Stomach (tissue), 9 donors: Measurements from ENCODE around the gene SMYD3. TPM values are rescaled to one million over a fixed set of nuclear protein-coding genes. Genes with fewer than 3 reads are reported as not detected.

Source experiments
- DNase-seq, 2 donors: peaks; one replicate each; pipeline versions ENCODE4 v3.0.0 to v3.0.0-alpha.2; 2013 to 2019
- H3K27ac ChIP-seq, 5 donors: fragments of 200-600 bp in 4 of 5; sonication (generic) in 4 of 5; one replicate each; pipeline ENCODE4 v1.5.1; 2013 to 2019; ENCODE audit warnings: mild to moderate bottlenecking in 1 of 5, moderate library complexity in 1 of 5
- H3K27me3 ChIP-seq, 3 donors: fragments of 200-600 bp; sonication (generic); one replicate each; pipeline ENCODE4 v1.5.1; 2017 to 2019; ENCODE audit warnings: mixed run types in 1 of 3
- H3K36me3 ChIP-seq, 4 donors: fragments of 200-600 bp; sonication (generic); 1 replicate in 3 of 4; 2 replicates in 1 of 4; pipeline ENCODE4 v1.5.1; 2016 to 2019
- H3K4me1 ChIP-seq, 4 donors: fragments of 200-600 bp; sonication (generic); one replicate each; pipeline ENCODE4 v1.5.1; 2016 to 2019
- H3K4me3 ChIP-seq, 4 donors: fragments of 200-600 bp; sonication (generic) in 3 of 4; one replicate each; pipeline ENCODE4 v1.5.1; 2016 to 2019; ENCODE audit warnings: mild to moderate bottlenecking in 1 of 4
- H3K9me3 ChIP-seq, 4 donors: fragments of 200-600 bp; sonication (generic); one replicate each; pipeline ENCODE4 v1.5.1; 2016 to 2019
- EP300 ChIP-seq: sonication (generic); formaldehyde crosslinking; IDR thresholded peaks from one replicate; pipeline ENCODE4 v1.6.1; 2017; ENCODE audit warnings: antibody characterized with exemption
- POLR2A ChIP-seq, 4 donors: fragments of 450-650 bp; IDR thresholded peaks; one replicate each; pipeline ENCODE4 v1.6.1; 2016; ENCODE audit warnings: antibody characterized with exemption in 4 of 4, control low read depth in 2 of 4, mild to moderate bottlenecking in 1 of 4, moderate library complexity in 1 of 4
- POLR2AphosphoS5 ChIP-seq, 3 donors: sonication (generic); formaldehyde crosslinking; IDR thresholded peaks; one replicate each; pipeline ENCODE4 v1.6.1; 2016; ENCODE audit warnings: antibody characterized with exemption in 3 of 3
- WGBS, 5 donors: extraction: QIAGEN DNeasy Blood & Tissue Kit in 3 of 5; methylation state at CpG; one replicate each; pipeline versions ENCODE4 v1.1.5 to v1.1.7; 2013 to 2018; 5-methylcytosine and 5-hydroxymethylcytosine counted together
- intact Hi-C: fragments of 100-400 bp; cut with DNase I; formaldehyde crosslinking; loops from one replicate; pipeline ENCODE4 v1.15.1; 2023; ENCODE audit warnings: low total_unique reads
- polyA plus RNA-seq, 3 donors: library from polyadenylated mRNA; stranded (reverse); fragments of 200-250 nt; gene quantifications; one replicate each; pipeline ENCODE4 v1.2.3, GENCODE V29; 2013
- total RNA-seq, 5 donors: library from RNA; depleted of rRNA; stranded (reverse); fragments of >200 nt; gene quantifications; one replicate each; pipeline versions ENCODE4 v1.1.0 to v1.2.3, GENCODE V29; 2014 to 2016
- TF ChIP-seq, protein P1 (sequence below), 7 experiments: fragments of 450-650 bp in 4 of 7; fragments of 200-600 bp in 3 of 7; sonication (generic) in 3 of 7; IDR thresholded peaks; one replicate each; pipeline ENCODE4 v1.5.1; 2016 to 2019; ENCODE audit warnings: antibody characterized with exemption in 7 of 7, control low read depth in 2 of 7, mild to moderate bottlenecking in 1 of 7
- donor health status: healthy with polysubstance abuse.
- donor health status: Bipolar disorder and iron deficiency.
- donor health status: healthy.

The SMYD3 gene
- total and polyA plus RNA-seq, 8 donors, result 6.4 to 196 (median 27.8) TPM

DNA sequence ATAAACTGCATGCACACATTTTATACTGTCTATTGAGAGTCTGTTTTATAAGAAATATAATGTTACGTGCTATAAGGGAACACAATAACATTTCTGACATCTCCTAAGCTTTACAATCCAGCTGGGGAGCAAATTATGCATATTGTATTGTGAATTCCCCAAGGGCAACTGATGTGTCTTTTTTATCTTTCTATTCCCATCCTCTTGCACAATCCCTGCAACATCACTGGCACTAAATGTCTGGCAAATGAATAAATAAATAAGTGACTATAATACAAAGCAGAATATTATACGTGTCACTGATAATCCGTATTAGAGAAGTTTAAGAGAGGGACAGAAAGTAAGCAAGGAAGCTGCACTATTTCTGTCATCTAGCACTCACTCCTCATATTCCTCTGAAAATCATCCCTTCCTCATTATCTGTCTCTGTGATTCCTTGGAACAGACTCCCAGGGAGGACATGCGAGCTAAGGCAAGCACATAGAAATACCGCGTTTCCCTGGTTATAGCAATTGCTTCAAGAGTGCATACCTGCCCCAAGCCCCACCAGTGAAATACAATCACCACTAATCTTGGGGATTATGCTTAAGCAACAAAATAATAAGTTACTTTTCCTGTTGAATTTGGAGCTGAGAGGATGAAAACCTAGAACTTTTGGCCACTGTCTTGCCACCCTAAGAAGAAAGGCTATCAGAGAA, 205.4 kb downstream of the SMYD3 start:
- Histone ChIP-seq H3K4me3 (no peak overlapping the region), H3K9me3 (no peaks in the 10 kb centered on the region), H3K27me3 (no peaks in the 10 kb centered on the region), H3K27ac (no peak overlapping the region), H3K36me3 (no peaks in the 10 kb centered on the region), H3K4me1 (peaks cover 0 to 14% (median 0%) of the 10 kb centered on the region in 4 donors)
- intact Hi-C loops, result no loop called here
- WGBS, 5 donors, result 89 to 94% (median 91%) methylated on average over 6 of the region's 6 CpGs
- DNase-seq, result no peak
- TF ChIP-seq, protein P1, sequence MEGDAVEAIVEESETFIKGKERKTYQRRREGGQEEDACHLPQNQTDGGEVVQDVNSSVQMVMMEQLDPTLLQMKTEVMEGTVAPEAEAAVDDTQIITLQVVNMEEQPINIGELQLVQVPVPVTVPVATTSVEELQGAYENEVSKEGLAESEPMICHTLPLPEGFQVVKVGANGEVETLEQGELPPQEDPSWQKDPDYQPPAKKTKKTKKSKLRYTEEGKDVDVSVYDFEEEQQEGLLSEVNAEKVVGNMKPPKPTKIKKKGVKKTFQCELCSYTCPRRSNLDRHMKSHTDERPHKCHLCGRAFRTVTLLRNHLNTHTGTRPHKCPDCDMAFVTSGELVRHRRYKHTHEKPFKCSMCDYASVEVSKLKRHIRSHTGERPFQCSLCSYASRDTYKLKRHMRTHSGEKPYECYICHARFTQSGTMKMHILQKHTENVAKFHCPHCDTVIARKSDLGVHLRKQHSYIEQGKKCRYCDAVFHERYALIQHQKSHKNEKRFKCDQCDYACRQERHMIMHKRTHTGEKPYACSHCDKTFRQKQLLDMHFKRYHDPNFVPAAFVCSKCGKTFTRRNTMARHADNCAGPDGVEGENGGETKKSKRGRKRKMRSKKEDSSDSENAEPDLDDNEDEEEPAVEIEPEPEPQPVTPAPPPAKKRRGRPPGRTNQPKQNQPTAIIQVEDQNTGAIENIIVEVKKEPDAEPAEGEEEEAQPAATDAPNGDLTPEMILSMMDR (IDR thresholded peaks at IDR 0.05), result no peak
- TF ChIP-seq EP300 (no peak), POLR2A (IDR thresholded peaks at IDR 0.05) (no peak), POLR2AphosphoS5 (IDR thresholded peaks at IDR 0.05) (no peak)

DNA sequence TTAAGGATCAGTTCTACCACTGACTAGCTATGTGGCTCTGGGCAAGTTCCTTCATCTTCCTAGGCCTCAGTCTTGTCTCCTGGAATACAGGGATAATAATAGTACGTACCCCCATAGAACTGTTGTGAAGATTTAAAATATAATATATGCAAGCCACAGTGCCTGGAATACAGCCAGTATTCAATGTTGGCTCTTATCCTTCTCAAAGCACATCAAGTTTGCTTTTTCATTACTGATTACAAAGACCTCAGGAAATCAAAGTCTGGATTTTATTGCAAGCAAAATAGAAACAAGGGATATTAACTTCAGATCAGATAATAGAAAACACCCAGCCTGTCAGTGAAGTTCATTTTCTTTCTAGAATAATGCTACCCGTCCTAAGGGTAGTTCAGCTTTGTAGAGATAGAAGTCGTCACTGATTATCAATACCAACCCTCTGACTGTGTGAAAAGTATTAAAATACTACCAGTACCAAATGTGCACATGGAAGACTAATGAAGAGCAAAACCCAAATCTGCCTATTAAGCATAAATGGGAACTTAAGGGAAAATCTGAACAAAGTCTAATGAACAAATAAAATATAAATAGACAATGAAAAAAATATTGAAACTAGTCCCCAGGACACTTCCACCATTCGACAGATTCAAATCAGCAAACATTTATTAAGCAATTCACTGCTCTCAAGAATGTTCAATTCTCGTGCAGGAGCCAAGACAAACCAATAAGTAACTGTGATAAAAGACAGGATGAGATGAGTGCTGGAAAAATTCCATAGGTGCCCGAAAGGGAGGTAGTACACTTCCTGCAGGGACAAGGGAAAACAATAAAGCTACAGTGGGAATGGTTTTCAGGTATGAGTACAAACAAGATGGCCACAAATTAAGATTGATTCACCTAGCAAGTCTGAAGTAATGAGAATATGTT, 206.2 kb downstream of the SMYD3 start:
- DNase-seq, result no peak
- Histone ChIP-seq H3K4me3 (no peak overlapping the region), H3K36me3 (no peaks in the 10 kb centered on the region), H3K4me1 (peaks cover 0 to 14% (median 0%) of the 10 kb centered on the region in 4 donors), H3K27me3 (no peaks in the 10 kb centered on the region), H3K27ac (no peak overlapping the region), H3K9me3 (no peaks in the 10 kb centered on the region)
- WGBS, 5 donors, result 34 to 55% (median 43%) methylated on average over 6 of the region's 6 CpGs
- TF ChIP-seq POLR2AphosphoS5 (IDR thresholded peaks at IDR 0.05) (no peak), EP300 (no peak), POLR2A (IDR thresholded peaks at IDR 0.05) (no peak)
- TF ChIP-seq, protein P1 (IDR thresholded peaks at IDR 0.05), result no peak
- intact Hi-C loops, result no loop called here

DNA sequence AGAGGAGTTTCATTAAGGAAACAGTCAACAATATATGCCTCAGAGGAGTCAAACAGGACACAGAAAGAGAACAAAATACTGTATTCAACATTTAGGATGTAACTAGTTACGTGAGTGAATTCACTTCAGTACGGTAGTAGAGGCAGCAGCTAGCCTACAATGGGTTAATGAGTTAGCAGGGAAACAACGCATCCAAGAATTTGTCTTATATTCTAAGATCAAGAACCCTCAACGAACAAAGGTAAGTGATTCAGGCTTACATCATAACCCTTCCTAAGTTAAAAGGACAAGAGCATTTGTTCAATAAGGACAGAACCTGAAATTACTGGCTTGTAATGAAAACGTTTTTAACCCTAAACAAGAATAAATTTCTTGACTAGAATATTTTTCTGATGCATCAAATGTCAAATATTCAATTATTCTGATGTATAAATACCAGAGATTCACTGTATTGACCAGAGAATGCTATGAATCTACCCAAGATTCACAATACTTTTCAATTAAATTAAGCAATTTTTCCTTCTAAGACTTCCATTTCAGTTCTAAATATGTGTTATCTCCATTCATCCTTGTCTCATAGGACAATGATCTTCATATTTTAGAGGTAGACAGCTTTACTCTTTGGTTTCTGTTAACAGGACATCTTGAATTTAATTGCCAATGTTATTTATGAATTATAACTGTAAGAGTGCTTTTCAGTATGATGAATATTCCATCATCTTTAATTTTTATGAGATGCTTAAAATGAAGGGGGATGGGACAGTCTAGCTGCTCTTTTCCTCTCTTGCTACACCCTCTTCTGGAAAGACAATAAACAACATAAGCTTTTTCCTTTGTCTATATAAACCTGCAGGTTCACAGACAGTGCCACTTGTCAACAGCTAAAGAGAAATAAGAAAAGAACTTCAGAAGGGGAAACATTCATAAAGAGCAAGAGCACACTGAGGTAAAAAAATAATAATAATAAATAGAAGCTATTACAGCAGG, 209.5 kb downstream of the SMYD3 start:
- no peaks in the 10 kb centered on the region for H3K27me3 ChIP-seq
- H3K4me1 ChIP-seq, result peaks cover 0 to 14% (median 0%) of the 10 kb centered on the region in 4 donors
- H3K9me3 ChIP-seq, result no peaks in the 10 kb centered on the region
- H3K27ac ChIP-seq, result no peak overlapping the region
- no peaks in the 10 kb centered on the region for H3K36me3 ChIP-seq
- WGBS, 5 donors, result 84 to 87% (median 85%) methylated on average over 5 of the region's 5 CpGs
- intact Hi-C loops, result no loop called here
- no peak for TF ChIP-seq POLR2AphosphoS5 (IDR thresholded peaks at IDR 0.05)
- TF ChIP-seq POLR2A (IDR thresholded peaks at IDR 0.05), result no peak
- no peak for TF ChIP-seq EP300
- TF ChIP-seq, protein P1 (IDR thresholded peaks at IDR 0.05), result no peak
- DNase-seq, result no peak
- H3K4me3 ChIP-seq, result no peak overlapping the region

DNA sequence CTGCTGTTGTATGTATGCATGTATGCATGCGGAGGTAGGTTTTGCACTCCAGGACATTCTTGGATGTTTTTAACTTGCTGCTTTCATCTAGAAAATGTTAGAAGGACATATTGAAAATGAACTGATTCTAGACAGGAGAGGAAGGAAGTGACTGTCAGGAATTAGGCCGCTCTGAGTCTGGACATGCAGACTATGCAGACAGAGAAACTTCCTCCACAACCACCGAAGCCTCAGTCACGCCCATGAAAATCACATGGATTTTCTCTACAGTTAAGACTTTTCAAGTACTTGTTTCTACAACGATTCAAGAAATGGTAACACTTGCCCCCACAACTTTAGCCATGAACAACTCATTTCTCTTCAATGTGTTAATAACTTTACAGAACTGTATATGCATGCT, 211.1 kb downstream of the SMYD3 start:
- H3K36me3 ChIP-seq, result no peaks in the 10 kb centered on the region
- H3K4me1 ChIP-seq, result peaks cover 0 to 5% (median 0%) of the 10 kb centered on the region in 4 donors
- no peaks in the 10 kb centered on the region for H3K9me3 ChIP-seq
- H3K4me3 ChIP-seq, result no peak overlapping the region
- H3K27me3 ChIP-seq, result no peaks in the 10 kb centered on the region
- intact Hi-C loops, result no loop called here
- 68 to 85% (median 74%) methylated on average over 5 of the region's 5 CpGs for WGBS, 5 donors
- TF ChIP-seq, protein P1 (IDR thresholded peaks at IDR 0.05), result no peak
- TF ChIP-seq POLR2A (IDR thresholded peaks at IDR 0.05) (no peak), EP300 (no peak), POLR2AphosphoS5 (IDR thresholded peaks at IDR 0.05) (no peak)
- no peak overlapping the region for H3K27ac ChIP-seq
- no peak for DNase-seq
